Fibroblast of lung (primary cell): ENCODE results near the gene KCTD16. TPM values are rescaled to one million over a fixed set of nuclear protein-coding genes. Genes with fewer than 3 reads are reported as not detected.
A peak's percentile ranks its signal among the peaks of the same experiment; 100 is the strongest.

Experiments used
- DNase-seq, 2 donors: peaks; one replicate each; pipeline versions ENCODE4 v3.0.0 to v3.0.0-alpha.2; 2010; ENCODE audit warnings: low read depth in 2 of 2
- H2AFZ ChIP-seq: 2 replicates; pipeline ENCODE4 v1.5.1; 2012; ENCODE audit warnings: low read length, control low read depth, inconsistent platforms
- H3K27ac ChIP-seq: 2 replicates; pipeline ENCODE4 v1.5.1; 2011; ENCODE audit warnings: low read length, control low read depth; ENCODE audit not compliant: insufficient read depth
- H3K27me3 ChIP-seq: 2 replicates; pipeline ENCODE4 v1.5.1; 2011; ENCODE audit warnings: mild to moderate bottlenecking, low read length; ENCODE audit not compliant: control insufficient read depth, insufficient read depth
- H3K36me3 ChIP-seq: 2 replicates; pipeline ENCODE4 v1.5.1; 2011; ENCODE audit warnings: low read length; ENCODE audit not compliant: control insufficient read depth, insufficient read depth
- H3K4me1 ChIP-seq: 2 replicates; pipeline ENCODE4 v1.5.1; 2011; ENCODE audit warnings: low read length; ENCODE audit not compliant: control insufficient read depth, insufficient read depth; ENCODE audit errors: extremely low read depth
- H3K4me2 ChIP-seq: 2 replicates; pipeline ENCODE4 v1.5.1; 2011; ENCODE audit warnings: low read length, control low read depth; ENCODE audit not compliant: insufficient read depth; ENCODE audit errors: extremely low read depth
- H3K4me3 ChIP-seq, 4 experiments: fragments of 200-600 bp in 1 of 4; sonication (generic) in 1 of 4; replicated peaks in 1 of 4; 2 replicates each; pipeline ENCODE4 v1.5.1; 2011 to 2016; ENCODE audit warnings: low read length in 4 of 4, low read depth in 3 of 4, mild to moderate bottlenecking in 3 of 4, control low read depth in 2 of 4, inconsistent platforms in 1 of 4, mixed read lengths in 1 of 4; ENCODE audit not compliant: insufficient read depth in 1 of 4; ENCODE audit errors: control extremely low read depth in 1 of 4
- H3K79me2 ChIP-seq: 2 replicates; pipeline ENCODE4 v1.5.1; 2012; ENCODE audit warnings: mild to moderate bottlenecking, low read length, inconsistent platforms; ENCODE audit not compliant: control insufficient read depth, insufficient read depth
- H3K9ac ChIP-seq: 2 replicates; pipeline ENCODE4 v1.5.1; 2011; ENCODE audit warnings: mild to moderate bottlenecking, low read length, control low read depth; ENCODE audit not compliant: insufficient read depth
- H3K9me3 ChIP-seq: 2 replicates; pipeline ENCODE4 v1.5.1; 2012; ENCODE audit warnings: low read depth, low read length; ENCODE audit not compliant: control insufficient read depth, insufficient read depth
- H4K20me1 ChIP-seq: 2 replicates; pipeline ENCODE4 v1.5.1; 2011; ENCODE audit warnings: low read length; ENCODE audit not compliant: control insufficient read depth, insufficient read depth; ENCODE audit errors: extremely low read depth
- CTCF ChIP-seq, 2 donors: IDR thresholded peaks in 1 of 2; conservative IDR thresholded peaks in 1 of 2; 1 replicate in 1 of 2; 2 replicates in 1 of 2; pipeline ENCODE4 v1.5.1; 2011 to 2012; ENCODE audit warnings: low read length in 2 of 2, control low read depth in 1 of 2, inconsistent platforms in 1 of 2, low read depth in 1 of 2, mild to moderate bottlenecking in 1 of 2
- EZH2 ChIP-seq: IDR thresholded peaks from 2 replicates; pipeline ENCODE4 v1.5.1; 2012; ENCODE audit warnings: low read length, control low read depth, mild to moderate bottlenecking; ENCODE audit errors: missing control alignments
- polyA plus RNA-seq, 2 donors: library from polyadenylated mRNA; depleted of rRNA in 1 of 2; stranded (reverse) in 1 of 2; unstranded in 1 of 2; fragments of >200 nt; gene quantifications; 2 replicates each; pipeline ENCODE4 v1.2.1, GENCODE V29; 2011 to 2012; ENCODE audit warnings: missing spikeins in 1 of 2
- total RNA-seq: library from RNA; depleted of rRNA; stranded (reverse); fragments of >200 nt; gene quantifications from 2 replicates; pipeline ENCODE4 v1.2.1, GENCODE V29; 2014

KCTD16 gene
- total and polyA plus RNA-seq, 2 donors (not counting 1 experiment from before 2014, with no cell fraction given): 0.32 to 1.2 TPM

GRCh38 chr5:144416196-144416595 is 245.5 kb downstream of the KCTD16 start:
- DNase-seq: no peak
- TF ChIP-seq CTCF (conservative IDR thresholded peaks at IDR 0.05 in 1 of 2, IDR thresholded peaks at IDR 0.05 in 1 of 2; ENCODE audit: low read depth in 1 of 2, low read length in 2 of 2): no peak
- no peak for TF ChIP-seq EZH2
- Histone ChIP-seq H3K4me1 (no peaks in the 10 kb centered on the region), H3K9me3 (no peaks in the 10 kb centered on the region), H3K27ac (no peak overlapping the region), H2AFZ (no peak overlapping the region), H4K20me1 (no peaks in the 10 kb centered on the region), H3K27me3 (no peaks in the 10 kb centered on the region), H3K9ac (no peak overlapping the region), H3K79me2 (no peaks in the 10 kb centered on the region), H3K4me2 (no peak overlapping the region), H3K36me3 (no peaks in the 10 kb centered on the region), H3K4me3 (no peak overlapping the region)

GRCh38 chr5:144418719-144419118 is 248.0 kb downstream of the KCTD16 start:
- no peaks in the 10 kb centered on the region for H4K20me1 ChIP-seq
- H3K4me2 ChIP-seq: no peak overlapping the region
- no peaks in the 10 kb centered on the region for H3K79me2 ChIP-seq
- no peaks in the 10 kb centered on the region for H3K36me3 ChIP-seq
- DNase-seq: no peak
- no peak overlapping the region for H3K9ac ChIP-seq
- no peak overlapping the region for H2AFZ ChIP-seq
- no peak overlapping the region for H3K4me3 ChIP-seq
- no peaks in the 10 kb centered on the region for H3K9me3 ChIP-seq
- no peaks in the 10 kb centered on the region for H3K27me3 ChIP-seq
- no peaks in the 10 kb centered on the region for H3K4me1 ChIP-seq
- no peak overlapping the region for H3K27ac ChIP-seq
- TF ChIP-seq EZH2 (no peak), CTCF (conservative IDR thresholded peaks at IDR 0.05 in 1 of 2, IDR thresholded peaks at IDR 0.05 in 1 of 2; ENCODE audit: low read depth in 1 of 2, low read length in 2 of 2) (no peak)

- TF ChIP-seq CTCF (conservative IDR thresholded peaks at IDR 0.05 in 1 of 2, IDR thresholded peaks at IDR 0.05 in 1 of 2; ENCODE audit: low read depth in 1 of 2, low read length in 2 of 2) (no peak), EZH2 (no peak)
- H3K9ac ChIP-seq: no peak overlapping the region
- H4K20me1 ChIP-seq: no peaks in the 10 kb centered on the region
- no peaks in the 10 kb centered on the region for H3K36me3 ChIP-seq
- no peaks in the 10 kb centered on the region for H3K9me3 ChIP-seq
- H3K4me3 ChIP-seq: no peak overlapping the region
- H2AFZ ChIP-seq: no peak overlapping the region
- no peaks in the 10 kb centered on the region for H3K27me3 ChIP-seq
- H3K4me2 ChIP-seq: no peak overlapping the region
- no peaks in the 10 kb centered on the region for H3K4me1 ChIP-seq
- H3K27ac ChIP-seq: no peak overlapping the region
- H3K79me2 ChIP-seq: no peaks in the 10 kb centered on the region
- peak in 1 of 2 donors; percentile 42 for DNase-seq
Measured at GRCh38 chr5:144421411-144421810, 250.7 kb downstream of the KCTD16 start.
